Embryonic facial prominence (tissue), 1 donor: ENCODE data around the gene ANTXR2.
"Not testable (repeated sequence)": the region's sequence is repeated elsewhere in the genome, so short reads cannot be mapped to it uniquely, and the experiment has no call there.

Experiments
- DNase-seq: peaks from one replicate; pipeline ENCODE4 v3.0.0-alpha.2; 2016; ENCODE audit errors: extremely low spot score

Gene ANTXR2

DNA sequence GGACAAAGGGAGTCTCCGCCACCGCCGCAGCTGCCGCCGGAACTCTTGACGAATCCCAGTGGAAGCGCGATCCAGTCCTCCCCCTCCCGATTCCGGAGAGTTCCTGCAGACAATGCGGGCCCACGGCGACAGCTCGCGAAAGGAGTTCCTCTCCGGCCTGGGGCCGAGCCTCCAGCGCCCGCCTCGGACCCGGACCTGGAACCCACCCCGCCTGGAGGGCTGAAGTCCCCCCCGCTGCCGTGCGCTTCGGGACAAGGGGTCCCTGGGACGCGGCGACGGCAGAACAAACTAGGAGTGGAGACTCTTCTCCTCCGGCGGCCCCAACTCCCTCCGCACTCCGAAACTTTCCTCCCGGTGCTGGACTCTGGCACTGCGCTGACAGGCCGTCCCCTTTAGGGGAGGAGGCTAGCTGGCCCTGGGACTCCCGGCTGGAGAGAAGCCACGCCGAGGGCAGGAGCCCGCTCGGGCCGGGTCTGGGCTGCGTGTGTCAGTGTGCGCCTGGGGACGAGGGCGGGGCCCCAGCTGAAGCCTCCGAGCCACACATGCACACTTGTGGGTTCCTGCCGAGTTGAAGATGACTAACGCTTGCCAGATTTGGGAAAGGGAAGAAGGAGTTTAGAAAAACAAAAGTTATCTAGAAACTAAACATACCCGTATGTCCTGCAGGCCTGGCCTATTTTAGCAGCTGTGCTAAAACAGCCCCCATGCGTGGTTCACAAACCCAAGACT lies at the start of gene ANTXR2:
ANTXR2 (minus strand) TSS at position 486 of the 729 bp plus-strand sequence. CDS start 669 bp downstream, outside the sequence.
- DNase-seq, result peak; percentile 63

DNA sequence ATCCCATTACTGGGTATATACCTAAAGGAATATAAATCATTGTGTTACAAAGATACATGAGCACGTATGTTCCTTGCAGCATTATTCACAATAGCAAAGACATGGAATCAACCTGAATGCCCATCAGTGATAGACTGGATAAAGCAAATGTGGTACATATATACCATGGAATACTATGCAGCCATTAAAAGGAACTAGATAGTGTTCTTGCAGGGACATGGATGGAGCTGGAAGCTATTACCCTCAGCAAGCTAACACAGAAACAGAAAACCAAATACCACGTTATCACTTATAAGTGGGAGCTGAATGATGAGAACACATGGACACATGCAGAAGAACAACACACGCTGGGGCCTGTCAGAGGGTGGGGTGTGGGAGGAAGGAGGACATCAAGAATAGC lies 48.8 kb upstream of the ANTXR2 start:
- not testable (repeated sequence) for DNase-seq

DNA sequence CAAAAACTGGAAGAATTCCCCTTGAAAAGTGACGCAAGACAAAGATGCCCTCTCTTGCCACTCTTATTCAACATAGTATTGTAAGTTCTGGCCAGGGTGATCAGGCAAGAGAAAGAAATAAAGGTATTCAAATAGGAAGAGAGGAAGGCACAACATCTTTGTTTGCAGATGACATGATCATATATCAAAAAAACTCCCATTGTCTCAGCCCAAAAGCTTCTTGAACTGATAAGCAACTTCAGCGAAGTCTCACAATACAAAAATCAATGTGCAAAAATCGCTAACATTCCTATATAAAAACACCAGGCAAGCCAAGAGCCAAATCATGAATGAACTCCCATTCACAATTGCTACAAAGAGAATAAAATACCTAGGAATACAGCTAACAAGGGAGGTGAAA lies 46.6 kb upstream of the ANTXR2 start:
- not testable (repeated sequence) for DNase-seq

DNA sequence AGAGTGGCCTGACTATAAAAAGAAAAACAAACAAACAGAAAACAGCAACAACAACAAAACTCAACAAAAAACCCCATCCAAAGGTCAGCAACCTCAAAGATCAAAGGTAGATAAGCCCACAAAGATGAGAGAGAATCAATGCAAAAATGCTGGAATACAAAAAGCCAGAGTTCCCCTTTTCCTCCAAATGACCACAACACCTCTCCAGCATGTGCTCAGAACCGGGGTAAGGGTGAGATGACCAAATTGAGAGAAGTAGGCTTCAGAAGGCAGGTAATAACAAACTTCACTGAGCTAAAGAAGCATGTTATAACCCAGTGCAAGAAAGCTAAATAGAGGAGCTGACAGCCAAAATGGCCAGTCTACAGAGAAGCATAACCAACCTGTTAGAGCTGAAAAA lies 43.5 kb upstream of the ANTXR2 start:
- no peak for DNase-seq

DNA sequence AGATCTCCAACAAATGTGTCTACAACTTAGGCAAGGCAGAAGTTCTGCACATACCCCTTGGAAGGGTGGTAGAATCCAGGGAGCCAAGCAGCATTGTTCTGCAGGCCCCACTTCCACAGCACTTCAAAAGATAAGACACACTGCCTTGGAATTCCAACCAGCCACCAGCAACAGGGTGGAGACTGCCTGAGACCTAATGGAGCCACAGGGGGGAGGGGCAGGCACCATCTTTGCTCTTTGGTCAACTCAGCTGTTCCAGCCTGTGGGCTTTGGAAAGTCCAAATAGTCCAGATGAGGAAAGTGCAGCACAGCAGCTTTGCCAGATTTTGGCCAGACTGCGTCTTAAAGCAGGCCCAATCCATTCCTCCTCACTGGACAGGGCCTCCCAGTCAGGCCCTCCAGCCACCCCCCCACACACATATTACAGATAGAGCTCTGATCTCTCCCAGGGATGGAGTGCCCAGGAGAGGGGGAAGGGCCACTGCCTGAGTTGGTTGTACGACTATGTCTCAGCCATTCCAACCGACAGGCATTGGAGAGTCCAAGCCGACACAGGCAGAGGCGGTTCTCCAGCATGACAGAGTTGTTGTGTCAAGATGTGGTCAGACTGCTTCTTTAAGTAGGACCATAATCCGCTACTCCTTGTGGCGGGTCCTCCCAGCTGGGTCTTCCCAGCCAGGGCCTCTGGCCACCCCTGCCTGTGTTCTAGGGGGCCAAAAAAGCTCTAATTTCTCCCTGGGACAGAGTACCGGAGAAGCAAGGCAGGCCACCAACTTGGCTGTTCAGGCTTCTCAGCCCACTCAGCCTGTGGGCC lies 42.5 kb upstream of the ANTXR2 start:
- DNase-seq, result no peak

DNA sequence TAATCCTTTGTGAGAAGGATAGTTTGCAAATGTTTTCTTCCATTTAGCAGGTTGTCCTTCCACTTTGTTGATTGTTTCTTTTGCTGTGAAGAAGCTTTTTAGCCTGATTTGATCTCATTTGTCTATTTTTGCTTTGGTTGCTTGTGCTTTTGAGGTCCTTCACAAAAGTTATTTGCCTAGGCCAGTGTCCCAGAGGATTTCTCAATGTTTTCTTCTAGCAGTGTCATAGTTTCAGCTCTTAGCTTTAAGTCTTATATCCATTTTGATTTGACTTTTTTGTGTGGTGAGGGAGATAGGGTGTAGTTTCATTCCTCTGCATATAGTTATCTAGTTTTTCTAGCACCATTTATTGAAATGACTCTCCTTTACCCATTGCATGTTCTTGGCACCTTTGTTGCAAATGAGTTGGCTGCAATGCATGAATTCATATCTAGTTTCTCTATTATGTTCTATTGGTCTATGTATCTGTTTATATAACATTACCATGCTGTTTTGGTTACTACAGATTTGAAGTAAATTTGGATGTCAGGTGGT lies 41.8 kb upstream of the ANTXR2 start:
- DNase-seq, result no peak

DNA sequence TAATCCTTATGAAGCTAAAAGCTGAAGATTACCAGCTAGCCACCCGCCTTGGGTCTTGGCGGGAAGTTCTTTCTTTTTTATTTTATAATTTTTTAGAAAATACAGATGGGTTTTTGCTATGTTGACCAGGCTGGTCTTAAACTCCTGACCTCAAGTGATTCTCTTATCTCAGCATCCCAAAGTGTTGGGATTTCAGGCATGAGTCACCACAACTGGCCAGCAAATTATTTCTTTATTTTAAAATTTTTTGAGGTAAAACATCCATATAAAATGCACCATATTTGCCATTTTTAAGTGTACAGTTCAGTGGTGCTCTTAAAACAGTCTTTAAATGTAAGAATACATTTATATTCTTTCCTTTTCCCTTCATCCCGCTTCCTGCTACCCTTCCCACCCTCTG lies 40.6 kb upstream of the ANTXR2 start:
- no peak for DNase-seq

DNA sequence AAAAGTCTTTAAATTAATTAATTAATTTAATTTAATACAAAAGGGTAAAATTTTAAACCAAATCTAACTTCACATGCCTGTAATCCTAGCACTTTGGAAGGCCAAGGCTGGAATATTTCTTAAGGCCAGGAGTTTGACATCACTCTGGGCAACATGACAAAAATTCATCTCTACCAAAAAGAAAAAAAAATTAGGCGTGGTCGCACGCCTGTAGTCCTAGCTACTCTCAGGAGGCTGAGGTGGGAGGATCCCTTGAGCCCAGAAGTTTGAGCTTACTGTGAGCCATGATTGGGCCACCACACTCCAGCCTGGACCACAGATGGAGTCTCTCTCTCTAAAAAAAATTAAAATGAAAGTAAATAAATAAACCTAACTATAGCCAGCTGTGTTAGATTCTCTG lies 39.2 kb upstream of the ANTXR2 start:
- DNase-seq, result no peak

DNA sequence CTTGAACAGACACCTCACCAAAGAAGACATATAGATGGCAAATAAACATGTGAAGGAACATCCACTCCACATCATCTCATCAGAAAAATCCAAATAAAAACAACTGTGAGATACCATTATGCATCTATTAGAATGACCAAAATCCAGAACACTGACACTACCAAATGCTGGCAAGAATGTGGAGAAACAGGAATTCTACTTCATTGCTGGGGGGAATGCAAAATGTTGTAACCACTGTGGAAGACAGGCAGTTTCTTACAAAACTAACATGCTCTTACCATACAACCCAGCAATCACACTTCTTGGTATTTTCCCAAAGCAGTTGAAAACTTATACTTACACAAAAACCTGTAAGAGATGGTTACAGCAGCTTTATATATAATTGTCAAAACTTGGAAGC lies 38.2 kb upstream of the ANTXR2 start:
- DNase-seq, result no peak

DNA sequence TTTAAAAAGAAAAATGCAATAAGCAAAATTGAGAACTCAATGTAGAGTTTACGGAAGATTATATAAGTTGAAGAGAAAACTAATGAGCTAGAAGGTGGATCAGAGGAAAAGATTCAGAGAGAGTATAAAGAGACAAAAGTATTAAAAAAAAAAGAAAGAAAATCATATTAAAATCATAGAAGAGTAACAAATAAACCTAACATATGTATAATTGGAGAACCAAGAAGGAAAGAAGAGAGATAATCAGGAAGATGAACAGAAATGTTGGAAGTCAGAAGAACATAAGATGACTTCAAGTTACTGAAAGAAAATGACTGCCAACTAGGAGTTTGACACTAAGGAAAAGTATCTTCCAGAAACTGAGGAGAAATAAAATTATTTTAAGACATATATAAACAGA lies 34.3 kb upstream of the ANTXR2 start:
- no peak for DNase-seq

DNA sequence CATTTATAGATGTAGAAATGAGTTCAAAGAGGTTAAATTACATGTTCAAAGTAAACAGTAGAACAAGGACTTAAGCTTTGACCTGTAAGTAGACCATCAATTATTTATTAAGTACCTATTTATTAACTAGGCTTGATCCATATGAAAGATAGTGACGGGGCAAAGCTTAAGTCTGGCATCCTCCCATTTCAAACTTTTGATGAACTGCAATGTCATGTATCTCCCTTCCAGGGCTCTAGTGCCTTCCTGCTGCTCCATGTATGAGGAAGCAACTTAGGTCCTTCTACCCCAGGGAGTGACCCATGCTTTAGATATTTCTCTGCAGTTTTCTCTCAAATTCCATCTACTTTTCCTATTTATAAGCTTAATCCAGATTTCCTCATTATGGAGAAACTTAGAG lies 31.9 kb upstream of the ANTXR2 start:
- DNase-seq, result no peak

DNA sequence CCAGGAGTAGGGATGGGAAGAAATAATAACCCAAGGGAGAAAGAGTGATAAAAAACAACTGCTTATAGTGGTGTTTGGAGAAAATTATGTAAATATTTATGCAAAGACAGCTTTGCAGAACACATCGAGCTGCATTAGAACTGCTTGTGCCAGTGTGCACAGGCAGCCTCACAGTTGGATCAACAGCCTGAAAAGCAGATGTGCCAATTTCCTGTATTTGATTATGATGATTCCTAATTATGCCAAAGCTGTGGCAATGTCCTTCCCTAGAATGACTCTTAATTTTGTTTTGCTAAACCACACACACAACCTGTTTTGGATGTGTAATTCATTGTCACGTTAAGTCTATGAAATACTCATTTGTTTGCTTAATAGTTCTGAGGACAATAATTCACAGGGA lies 30.6 kb upstream of the ANTXR2 start:
- DNase-seq, result no peak

DNA sequence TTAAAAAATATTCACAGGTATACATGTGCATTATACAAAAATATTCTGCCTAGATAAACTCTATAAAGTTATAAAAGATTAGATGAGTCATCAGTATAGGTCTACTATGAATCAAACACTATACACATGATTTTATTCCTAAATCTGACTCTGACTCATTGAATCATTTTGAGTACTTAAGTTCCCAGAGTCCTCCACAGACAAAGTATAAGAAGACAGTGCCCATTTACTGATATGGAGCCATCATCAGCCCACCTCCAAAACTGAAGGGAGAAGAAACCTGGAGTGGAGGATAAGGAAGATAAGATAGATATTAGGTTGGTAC lies 28.7 kb upstream of the ANTXR2 start:
- no peak for DNase-seq

DNA sequence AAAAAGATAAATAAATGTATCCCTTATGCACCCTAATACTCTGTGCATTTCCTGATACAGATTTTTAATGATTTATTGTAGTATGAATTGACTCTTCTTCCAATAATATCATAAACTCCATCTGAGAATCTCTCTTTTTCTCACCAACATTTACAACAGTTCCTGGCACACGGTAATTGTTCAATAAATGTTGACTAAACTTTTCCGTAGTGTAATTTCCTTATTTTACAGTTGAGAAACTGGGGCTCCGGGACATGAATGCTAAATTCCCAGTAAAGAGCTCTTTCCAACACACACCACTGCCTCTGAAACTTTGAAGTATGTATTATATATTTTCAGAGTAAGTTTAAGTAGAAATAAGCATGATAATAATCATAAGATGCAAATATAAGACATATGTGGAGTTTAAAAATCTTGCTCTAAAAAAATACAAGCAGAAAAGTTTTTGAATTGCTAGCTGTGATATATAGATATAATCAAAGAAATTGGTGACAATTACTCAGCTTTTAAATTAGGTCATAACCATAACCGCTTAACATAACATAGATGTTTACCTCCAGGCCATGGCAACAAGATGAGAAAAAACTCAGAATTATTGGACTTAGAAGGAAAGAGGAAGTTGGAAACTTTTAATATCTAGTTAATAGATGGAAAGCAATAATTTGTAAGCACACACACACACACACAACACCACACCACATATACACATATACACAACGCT lies 28.2 kb upstream of the ANTXR2 start:
- DNase-seq, result no peak

DNA sequence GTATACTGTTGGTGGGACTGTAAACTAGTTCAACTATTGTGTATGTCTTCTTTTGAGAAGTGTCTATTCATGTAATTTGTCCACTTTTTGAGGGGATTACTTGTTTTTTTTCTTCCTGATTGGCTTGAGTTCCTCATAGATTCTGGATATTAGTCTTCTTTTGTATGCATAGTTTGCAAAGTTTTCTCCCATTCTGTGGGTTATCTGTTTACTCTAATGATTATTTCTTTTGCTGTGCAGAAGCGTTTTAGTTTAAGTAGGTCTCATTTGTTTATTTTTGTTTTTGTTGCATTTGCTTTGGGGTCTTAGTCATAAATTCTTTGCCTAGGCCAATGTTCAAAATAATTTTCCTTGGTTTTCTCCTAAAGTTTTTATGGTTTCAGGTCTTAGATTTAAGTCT lies 26.6 kb upstream of the ANTXR2 start:
- DNase-seq, result no peak

DNA sequence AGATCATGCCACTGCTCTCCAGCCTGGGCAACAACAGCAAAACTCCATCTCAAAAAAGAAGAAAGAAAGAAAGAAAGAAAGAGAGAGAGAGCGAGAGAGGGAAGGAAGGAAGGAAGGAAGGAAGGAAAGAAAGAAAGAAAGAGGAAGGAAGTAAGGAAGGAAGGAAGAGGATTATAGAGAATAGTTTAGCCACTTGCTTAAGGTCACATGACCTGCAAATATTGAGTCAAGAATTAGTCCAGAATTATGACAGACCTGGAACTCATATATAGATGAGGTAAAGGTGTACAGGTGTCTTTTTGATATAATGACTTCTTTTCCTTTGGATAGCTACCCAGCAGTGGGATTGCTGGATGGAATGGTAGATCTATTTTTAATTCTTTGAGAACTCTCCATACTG lies 25.6 kb upstream of the ANTXR2 start:
- no peak for DNase-seq

DNA sequence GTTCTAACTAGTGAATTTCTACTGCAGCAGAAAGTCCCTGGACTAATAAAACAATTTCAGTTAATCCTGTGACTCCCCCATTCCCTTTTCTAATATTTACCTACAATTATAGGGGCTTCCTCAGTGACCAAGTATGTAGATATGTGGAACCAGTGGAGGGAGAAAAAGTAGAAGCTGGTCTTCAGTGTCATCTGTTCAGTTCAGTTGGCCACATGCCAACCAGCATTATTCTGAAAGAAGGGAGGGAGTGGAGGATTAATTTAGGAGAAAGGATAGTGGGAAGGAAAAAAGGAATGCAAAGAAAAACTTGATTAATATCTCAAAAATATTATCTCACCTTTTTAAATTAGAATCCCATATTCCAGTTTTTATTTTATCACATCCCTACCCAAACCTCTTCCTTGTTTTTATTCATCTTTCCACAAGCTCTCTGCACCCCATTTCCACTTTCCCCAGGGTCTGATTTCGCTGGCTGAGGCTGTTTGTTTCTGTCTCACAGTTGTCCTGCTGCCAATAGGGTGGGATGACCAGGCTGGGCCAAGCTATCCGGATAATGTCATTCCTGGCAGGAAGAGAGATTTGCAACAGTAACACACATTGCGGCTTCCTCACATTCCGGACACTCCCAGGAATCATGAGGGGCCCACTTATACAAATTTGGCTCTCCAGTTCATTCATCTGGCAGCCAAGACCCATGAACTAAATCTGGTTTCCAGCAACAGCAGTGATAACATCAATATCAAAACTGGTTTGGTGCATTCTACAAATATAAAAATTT lies 24.6 kb upstream of the ANTXR2 start:
- DNase-seq, result no peak

DNA sequence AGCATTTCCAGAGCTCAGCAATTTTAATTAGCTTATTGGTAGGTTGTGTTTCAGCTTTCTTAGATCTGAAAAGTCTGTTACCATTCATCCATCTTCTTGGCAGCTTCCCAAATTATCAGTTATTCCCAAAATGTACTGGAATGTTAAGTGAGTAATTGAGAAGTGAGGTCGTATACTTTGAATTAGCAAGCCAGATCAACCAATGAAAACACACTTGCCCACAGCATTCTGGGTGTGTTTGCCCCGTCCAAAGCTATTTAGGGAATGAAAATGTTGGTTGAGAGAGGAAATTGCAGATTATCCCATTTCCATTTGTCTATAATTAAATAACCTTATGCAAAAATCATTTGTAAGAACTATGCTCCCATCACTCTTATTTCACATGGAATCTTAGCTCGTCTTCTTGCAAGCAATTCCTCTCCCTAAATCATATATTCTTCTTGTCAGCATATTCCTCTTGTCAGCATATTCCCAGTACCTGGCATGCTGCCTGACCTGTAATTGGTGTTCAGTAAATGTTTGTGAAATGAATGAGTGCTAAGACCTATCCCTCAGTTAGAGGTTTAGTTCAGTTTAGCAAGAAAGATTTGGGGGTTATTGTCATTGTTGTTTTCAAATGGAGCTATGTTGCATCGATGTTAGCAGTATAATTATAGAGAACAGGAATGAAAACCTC lies 23.3 kb upstream of the ANTXR2 start:
- no peak for DNase-seq

DNA sequence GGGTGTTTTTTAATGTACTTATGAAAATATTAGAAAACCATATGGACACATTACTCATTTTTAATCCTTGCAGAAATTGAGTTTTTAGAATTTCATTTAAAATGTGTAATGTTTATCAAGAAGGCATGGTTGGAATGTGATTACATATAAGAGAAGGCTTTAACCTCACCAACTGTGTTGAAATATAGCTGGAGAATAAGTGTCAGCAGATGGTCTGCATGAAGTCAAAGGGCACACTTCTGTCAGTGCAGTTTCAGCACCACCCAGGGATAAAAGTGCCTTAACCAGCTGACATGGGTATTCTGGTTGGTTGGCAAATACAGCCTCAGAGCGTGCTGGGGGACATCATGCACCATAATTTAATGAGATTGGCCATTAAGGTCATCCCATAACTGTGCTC lies 21.2 kb upstream of the ANTXR2 start:
- no peak for DNase-seq

DNA sequence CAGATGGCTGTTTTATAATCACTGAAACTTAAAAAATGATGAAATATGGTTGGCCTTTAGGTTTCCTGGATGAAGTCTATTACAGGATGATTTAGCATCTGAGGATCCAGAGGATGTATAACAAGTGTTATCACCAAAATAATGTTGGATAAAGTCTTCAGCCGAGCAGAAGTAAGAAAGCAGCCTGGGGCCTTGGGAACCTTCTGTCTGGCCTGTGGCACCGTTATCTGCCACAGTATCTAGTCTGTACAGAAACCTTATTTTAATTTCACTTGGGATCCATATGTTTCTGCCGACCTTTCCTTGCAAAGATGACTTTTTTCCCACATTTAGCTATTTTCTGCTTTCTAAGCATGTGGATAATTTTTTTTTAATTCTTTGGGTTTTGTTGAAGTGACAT lies 20.5 kb upstream of the ANTXR2 start:
- no peak for DNase-seq

DNA sequence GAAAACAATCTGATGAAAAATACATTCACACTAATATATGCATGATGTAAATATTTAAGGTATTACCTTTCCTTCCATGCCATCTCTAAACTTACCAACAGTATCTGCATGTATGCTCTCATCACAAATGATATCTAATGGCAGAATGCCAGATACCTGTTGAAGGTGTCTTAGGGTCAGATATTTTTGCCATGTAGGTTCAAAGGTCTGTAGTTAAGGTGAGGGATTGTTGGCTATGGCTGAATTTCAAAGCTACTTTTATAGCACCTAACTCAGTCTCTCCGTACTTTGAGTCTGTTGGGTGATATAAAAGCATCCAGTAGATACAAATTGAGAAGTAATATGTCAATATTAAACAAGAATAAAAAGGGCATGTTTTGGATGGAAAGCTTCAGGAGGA lies 19.8 kb upstream of the ANTXR2 start:
- no peak for DNase-seq
